Naive thymus-derived CD4-positive, alpha-beta T cell (primary cell): ENCODE results near the gene NAV2. TPM values are rescaled to one million over a fixed set of nuclear protein-coding genes. Genes with fewer than 3 reads are reported as not detected.

Experiments used
- ATAC-seq: fragments of 150-1000 bp; cut with Tn5 transposase; 2 replicates; pipeline ENCODE4 v1.10.0; 2021; ENCODE audit warnings: mild to moderate bottlenecking, moderate library complexity
- CTCF ChIA-PET: fragments of 350-600 bp; sonication (Branson Sonifier 250); formaldehyde crosslinking; loops from one replicate; lab custom pipeline; 2021; ENCODE audit warnings: antibody characterized with exemption; lab: Charles Lee
- POLR2A ChIA-PET: fragments of 350-600 bp; sonication (Branson Sonifier 250); formaldehyde crosslinking; loops from one replicate; lab custom pipeline; 2021; ENCODE audit warnings: antibody characterized with exemption, inconsistent platforms; lab: Charles Lee
- DNase-seq, 9 donors: peaks; one replicate each; pipeline versions ENCODE4 v3.0.0 to v3.0.0-alpha.2; 2020 to 2022; ENCODE audit warnings: mixed read lengths in 1 of 9
- H3K27ac ChIP-seq: one replicate; pipeline ENCODE4 v1.7.0; 2013; ENCODE audit warnings: mild to moderate bottlenecking, low read depth, low read length, moderate library complexity
- H3K27me3 ChIP-seq, 2 donors: one replicate each; pipeline ENCODE4 v1.7.0; 2013; ENCODE audit warnings: low read length in 2 of 2, mild to moderate bottlenecking in 2 of 2, moderate library complexity in 2 of 2; ENCODE audit not compliant: control insufficient read depth in 2 of 2, insufficient read depth in 2 of 2
- H3K36me3 ChIP-seq, 3 experiments: 1 replicate in 2 of 3; 2 replicates in 1 of 3; pipeline ENCODE4 v1.7.0; 2013; ENCODE audit warnings: low read length in 3 of 3, mild to moderate bottlenecking in 3 of 3, moderate library complexity in 1 of 3; ENCODE audit not compliant: insufficient read depth in 3 of 3, control insufficient read depth in 2 of 3
- H3K4me1 ChIP-seq, 2 donors: one replicate each; pipeline ENCODE4 v1.7.0; 2013; ENCODE audit warnings: low read length in 2 of 2, mild to moderate bottlenecking in 2 of 2, moderate library complexity in 1 of 2; ENCODE audit not compliant: control insufficient read depth in 2 of 2, insufficient read depth in 2 of 2
- H3K4me3 ChIP-seq: 2 replicates; pipeline ENCODE4 v1.7.0; 2013; ENCODE audit warnings: mild to moderate bottlenecking, low read length
- H3K9me3 ChIP-seq, 3 experiments: 1 replicate in 2 of 3; 2 replicates in 1 of 3; pipeline ENCODE4 v1.7.0; 2013; ENCODE audit warnings: low read length in 3 of 3; ENCODE audit not compliant: control insufficient read depth in 2 of 3
- H3K27ac Mint-ChIP-seq, 9 donors: one replicate each; pipeline ENCODE4 v1.8.0; 2020 to 2022; ENCODE audit warnings: mixed read lengths in 9 of 9, mild to moderate bottlenecking in 8 of 9, moderate library complexity in 5 of 9, inconsistent platforms in 2 of 9
- H3K27me3 Mint-ChIP-seq, 5 donors: one replicate each; pipeline ENCODE4 v1.8.0; 2021 to 2022; ENCODE audit warnings: mixed read lengths in 5 of 5, mild to moderate bottlenecking in 1 of 5
- H3K36me3 Mint-ChIP-seq, 5 donors: one replicate each; pipeline ENCODE4 v1.8.0; 2020 to 2022; ENCODE audit warnings: mixed read lengths in 5 of 5, mild to moderate bottlenecking in 3 of 5, inconsistent platforms in 1 of 5
- H3K4me1 Mint-ChIP-seq, 7 donors: one replicate each; pipeline ENCODE4 v1.8.0; 2020 to 2022; ENCODE audit warnings: mixed read lengths in 7 of 7, mild to moderate bottlenecking in 3 of 7, inconsistent platforms in 1 of 7
- H3K4me3 Mint-ChIP-seq, 10 donors: one replicate each; pipeline ENCODE4 v1.8.0; 2020 to 2022; ENCODE audit warnings: mild to moderate bottlenecking in 10 of 10, mixed read lengths in 10 of 10, moderate library complexity in 6 of 10, inconsistent platforms in 2 of 10
- H3K9me3 Mint-ChIP-seq, 11 donors: one replicate each; pipeline ENCODE4 v1.8.0; 2020 to 2022; ENCODE audit warnings: mixed read lengths in 11 of 11, mild to moderate bottlenecking in 4 of 11, inconsistent platforms in 1 of 11, moderate library complexity in 1 of 11
- intact Hi-C, 2 donors: fragments of 100-400 bp; cut with micrococcal nuclease; formaldehyde crosslinking; loops; one replicate each; pipeline ENCODE4 v1.15.1; 2023
- polyA plus RNA-seq, 2 donors: library from polyadenylated mRNA; unstranded; fragments of 300-500 nt; fragmentation: Illumina TruSeq; gene quantifications; one replicate each; pipeline ENCODE4 v1.2.3, GENCODE V29; 2021
- total RNA-seq, 6 experiments: library from RNA in 5 of 6; stranded (reverse) in 5 of 6; gene quantifications; 1 replicate in 5 of 6; 2 replicates in 1 of 6; pipeline ENCODE4 v1.2.3 and lab custom pipeline; 2021 to 2026

The NAV2 gene
- total and polyA plus RNA-seq, 7 experiments from 2014 or later, result 0.24 to 2.2 (median 0.48) TPM; not detected in 2

- no peak overlapping the region for H3K4me3 ChIP-seq
- no peak overlapping the region for H3K27ac ChIP-seq
- ATAC-seq, result no peak
- intact Hi-C loops, result no loop called here
- no peak for DNase-seq
- no peaks in the 10 kb centered on the region for H3K27me3 ChIP-seq
- Mint-ChIP-seq H3K27ac (no peak overlapping the region), H3K27me3 (peaks cover 7 to 28% (median 19%) of the 10 kb centered on the region in 5 donors), H3K9me3 (peaks cover 0 to 5% (median 0%) of the 10 kb centered on the region in 11 donors), H3K4me1 (no peaks in the 10 kb centered on the region), H3K36me3 (peaks cover 0 to 3% (median 0%) of the 10 kb centered on the region in 5 donors), H3K4me3 (no peak overlapping the region)
- no peaks in the 10 kb centered on the region for H3K9me3 ChIP-seq
- POLR2A ChIA-PET, result no interaction called here
- CTCF ChIA-PET, result no interaction called here
- H3K4me1 ChIP-seq, result no peaks in the 10 kb centered on the region
- no peaks in the 10 kb centered on the region for H3K36me3 ChIP-seq
Measured at GRCh38 chr11:20013346-20014066, 300.9 kb downstream of the NAV2 start.

GRCh38 chr11:20014067-20014402 is 301.4 kb downstream of the NAV2 start:
- H3K4me3 Mint-ChIP-seq, result no peak overlapping the region
- H3K4me1 Mint-ChIP-seq, result no peaks in the 10 kb centered on the region
- no peaks in the 10 kb centered on the region for H3K27me3 ChIP-seq
- H3K27ac ChIP-seq, result no peak overlapping the region
- H3K27me3 Mint-ChIP-seq, result peaks cover 7 to 28% (median 19%) of the 10 kb centered on the region in 5 donors
- DNase-seq, result no peak
- no peaks in the 10 kb centered on the region for H3K36me3 ChIP-seq
- POLR2A ChIA-PET, result no interaction called here
- H3K36me3 Mint-ChIP-seq, result peaks cover 0 to 3% (median 0%) of the 10 kb centered on the region in 5 donors
- ATAC-seq, result no peak
- no peak overlapping the region for H3K27ac Mint-ChIP-seq
- no peak overlapping the region for H3K4me3 ChIP-seq
- H3K9me3 ChIP-seq, result no peaks in the 10 kb centered on the region
- CTCF ChIA-PET, result no interaction called here
- peaks cover 0 to 5% (median 0%) of the 10 kb centered on the region in 11 donors for H3K9me3 Mint-ChIP-seq
- no peaks in the 10 kb centered on the region for H3K4me1 ChIP-seq
- intact Hi-C loops, result no loop called here

GRCh38 chr11:20015101-20015500 is 302.5 kb downstream of the NAV2 start:
- DNase-seq, result no peak
- H3K4me3 Mint-ChIP-seq, result no peak overlapping the region
- intact Hi-C loops, result no loop called here
- H3K9me3 ChIP-seq, result no peaks in the 10 kb centered on the region
- H3K4me3 ChIP-seq, result no peak overlapping the region
- H3K27me3 ChIP-seq, result no peaks in the 10 kb centered on the region
- peaks cover 0 to 3% (median 0%) of the 10 kb centered on the region in 5 donors for H3K36me3 Mint-ChIP-seq
- H3K4me1 Mint-ChIP-seq, result no peaks in the 10 kb centered on the region
- no peaks in the 10 kb centered on the region for H3K36me3 ChIP-seq
- CTCF ChIA-PET, result no interaction called here
- H3K27me3 Mint-ChIP-seq, result peaks cover 7 to 28% (median 19%) of the 10 kb centered on the region in 5 donors
- H3K4me1 ChIP-seq, result no peaks in the 10 kb centered on the region
- H3K9me3 Mint-ChIP-seq, result peaks cover 0 to 5% (median 0%) of the 10 kb centered on the region in 11 donors
- POLR2A ChIA-PET, result no interaction called here
- ATAC-seq, result no peak
- H3K27ac ChIP-seq, result no peak overlapping the region
- no peak overlapping the region for H3K27ac Mint-ChIP-seq

- H3K36me3 Mint-ChIP-seq, result peaks cover 0 to 3% (median 0%) of the 10 kb centered on the region in 5 donors
- CTCF ChIA-PET, result no interaction called here
- intact Hi-C loops, result no loop called here
- Histone ChIP-seq H3K27me3 (no peaks in the 10 kb centered on the region), H3K9me3 (no peaks in the 10 kb centered on the region), H3K4me3 (no peak overlapping the region), H3K27ac (no peak overlapping the region), H3K36me3 (no peaks in the 10 kb centered on the region), H3K4me1 (no peaks in the 10 kb centered on the region)
- no peaks in the 10 kb centered on the region for H3K4me1 Mint-ChIP-seq
- ATAC-seq (no peak), DNase-seq (no peak)
- no peak overlapping the region for H3K27ac Mint-ChIP-seq
- H3K4me3 Mint-ChIP-seq, result no peak overlapping the region
- H3K9me3 Mint-ChIP-seq, result peaks cover 0 to 5% (median 0%) of the 10 kb centered on the region in 11 donors
- peaks cover 7 to 28% (median 19%) of the 10 kb centered on the region in 5 donors for H3K27me3 Mint-ChIP-seq
- POLR2A ChIA-PET, result no interaction called here
Measured at GRCh38 chr11:20015529-20016427, 303.1 kb downstream of the NAV2 start.

- no peak overlapping the region for H3K4me3 Mint-ChIP-seq
Measured at GRCh38 chr11:20016526-20016925, 303.9 kb downstream of the NAV2 start.

GRCh38 chr11:20017320-20017719 is 304.7 kb downstream of the NAV2 start:
- CTCF ChIA-PET, result interaction anchor here (0.6 kb wide), 1 partner anchor 59 kb away, joined by 3 read pairs; no protein-coding TSS in a partner anchor

More at GRCh38 chr11:20016526-20016925, 303.9 kb downstream of the NAV2 start:
- Mint-ChIP-seq H3K27me3 (peaks cover 7 to 28% (median 19%) of the 10 kb centered on the region in 5 donors), H3K9me3 (peaks cover 0 to 5% (median 0%) of the 10 kb centered on the region in 11 donors), H3K4me1 (no peaks in the 10 kb centered on the region), H3K36me3 (peaks cover 0 to 3% (median 0%) of the 10 kb centered on the region in 5 donors), H3K27ac (no peak overlapping the region)
- no peak overlapping the region for H3K27ac ChIP-seq
- no peaks in the 10 kb centered on the region for H3K9me3 ChIP-seq
- POLR2A ChIA-PET, result no interaction called here
- intact Hi-C loops, result no loop called here
- H3K36me3 ChIP-seq, result no peaks in the 10 kb centered on the region
- no peaks in the 10 kb centered on the region for H3K4me1 ChIP-seq
- DNase-seq, result no peak
- H3K27me3 ChIP-seq, result no peaks in the 10 kb centered on the region
- no peak overlapping the region for H3K4me3 ChIP-seq
- CTCF ChIA-PET, result no interaction called here
- ATAC-seq, result no peak

More at GRCh38 chr11:20017320-20017719, 304.7 kb downstream of the NAV2 start:
- no peaks in the 10 kb centered on the region for H3K36me3 ChIP-seq
- no peaks in the 10 kb centered on the region for H3K4me1 Mint-ChIP-seq
- H3K4me3 Mint-ChIP-seq, result no peak overlapping the region
- H3K27me3 Mint-ChIP-seq, result peaks cover 7 to 23% (median 14%) of the 10 kb centered on the region in 5 donors
- H3K9me3 ChIP-seq, result no peaks in the 10 kb centered on the region
- peaks cover 0 to 3% (median 0%) of the 10 kb centered on the region in 5 donors for H3K36me3 Mint-ChIP-seq
- H3K27ac Mint-ChIP-seq, result no peak overlapping the region
- H3K4me1 ChIP-seq, result no peaks in the 10 kb centered on the region
- intact Hi-C loops, result no loop called here
- H3K9me3 Mint-ChIP-seq, result peaks cover 0 to 5% (median 0%) of the 10 kb centered on the region in 11 donors
- H3K4me3 ChIP-seq, result no peak overlapping the region
- DNase-seq, result no peak
- no peaks in the 10 kb centered on the region for H3K27me3 ChIP-seq
- H3K27ac ChIP-seq, result no peak overlapping the region
- no peak for ATAC-seq
- POLR2A ChIA-PET, result no interaction called here
